ENCODE measurements around the gene IFT27.

The IFT27 gene

DNA sequence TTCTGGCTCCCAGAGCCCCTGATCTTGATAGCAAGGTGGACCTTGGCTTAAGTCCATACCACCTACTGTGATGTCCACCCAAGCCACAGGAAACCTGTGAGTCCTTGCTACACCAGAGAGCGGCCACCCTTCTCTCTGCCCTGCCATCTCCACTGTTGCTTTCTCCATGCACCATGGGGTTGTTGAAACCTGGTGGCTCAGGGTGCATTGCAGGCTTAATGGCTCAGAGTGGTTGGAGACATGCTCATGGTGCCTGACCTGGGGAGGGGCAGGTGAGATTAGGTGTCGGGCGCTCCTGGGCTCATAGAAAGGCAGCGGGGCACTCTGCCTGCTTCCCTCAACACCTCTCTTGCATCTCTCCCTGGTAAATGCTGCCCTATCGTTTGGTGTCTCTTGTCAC is 47.4 kb downstream of the IFT27 start:
- no peak for TF ChIP-seq CTCF (IDR thresholded peaks at IDR 0.05; ENCODE audit: low read depth, low read length, missing control alignments)
- DNase-seq (ENCODE audit: extremely low read depth, low read depth) = no peak
- H3K4me3 ChIP-seq (replicated peaks; ENCODE audit: low read depth, low read length) = no peak overlapping the region

DNA sequence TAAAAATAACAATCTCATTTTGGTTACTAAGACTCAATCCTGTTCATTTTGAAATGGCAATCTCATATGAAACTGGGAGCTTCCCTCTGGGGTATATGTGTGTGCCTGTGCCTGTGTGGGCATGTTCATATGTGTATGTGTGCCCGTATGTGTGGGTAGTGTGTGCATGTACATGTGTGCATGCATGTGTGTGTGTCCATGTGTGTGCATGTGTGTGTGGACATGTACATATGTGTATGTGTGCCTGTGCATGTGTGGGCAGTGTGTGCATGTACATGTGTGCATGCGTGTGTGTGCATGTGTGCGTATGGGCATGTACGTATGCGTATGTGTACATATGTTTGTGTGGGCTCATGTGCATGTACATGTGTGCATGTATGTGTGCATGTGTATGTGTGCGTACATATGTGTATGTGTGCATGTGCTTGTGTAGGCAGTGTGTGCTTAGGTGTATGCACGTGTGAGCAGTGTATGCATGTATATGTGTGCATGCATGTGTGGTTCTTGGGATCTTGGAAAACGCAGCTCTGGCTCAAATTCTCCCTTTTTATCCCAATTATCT is 47.9 kb downstream of the IFT27 start:
- TF ChIP-seq CTCF (IDR thresholded peaks at IDR 0.05; ENCODE audit: low read depth, low read length, missing control alignments) = no peak
- H3K4me3 ChIP-seq (replicated peaks; ENCODE audit: low read depth, low read length) = no peak overlapping the region
- DNase-seq (ENCODE audit: extremely low read depth, low read depth) = no peak

GRCh38 chr22:36727110-36727509 is 48.8 kb downstream of the IFT27 start:
- no peak for DNase-seq (ENCODE audit: extremely low read depth, low read depth)
- TF ChIP-seq CTCF (IDR thresholded peaks at IDR 0.05; ENCODE audit: low read depth, low read length, missing control alignments) = no peak
- H3K4me3 ChIP-seq (replicated peaks; ENCODE audit: low read depth, low read length) = no peak overlapping the region

GRCh38 chr22:36726007-36726380 is 49.9 kb downstream of the IFT27 start:
- H3K4me3 ChIP-seq (replicated peaks; ENCODE audit: low read depth, low read length) = no peak overlapping the region
- no peak for TF ChIP-seq CTCF (IDR thresholded peaks at IDR 0.05; ENCODE audit: low read depth, low read length, missing control alignments)
- DNase-seq (ENCODE audit: extremely low read depth, low read depth) = no peak

GRCh38 chr22:36725366-36726006 is 50.4 kb downstream of the IFT27 start:
- no peak for TF ChIP-seq CTCF (IDR thresholded peaks at IDR 0.05; ENCODE audit: low read depth, low read length, missing control alignments)
- no peak for DNase-seq (ENCODE audit: extremely low read depth, low read depth)
- no peak overlapping the region for H3K4me3 ChIP-seq (replicated peaks; ENCODE audit: low read depth, low read length)

GRCh38 chr22:36724836-36725235 is 51.1 kb downstream of the IFT27 start:
- no peak for TF ChIP-seq CTCF (IDR thresholded peaks at IDR 0.05; ENCODE audit: low read depth, low read length, missing control alignments)
- no peak overlapping the region for H3K4me3 ChIP-seq (replicated peaks; ENCODE audit: low read depth, low read length)
- no peak for DNase-seq (ENCODE audit: extremely low read depth, low read depth)

DNA sequence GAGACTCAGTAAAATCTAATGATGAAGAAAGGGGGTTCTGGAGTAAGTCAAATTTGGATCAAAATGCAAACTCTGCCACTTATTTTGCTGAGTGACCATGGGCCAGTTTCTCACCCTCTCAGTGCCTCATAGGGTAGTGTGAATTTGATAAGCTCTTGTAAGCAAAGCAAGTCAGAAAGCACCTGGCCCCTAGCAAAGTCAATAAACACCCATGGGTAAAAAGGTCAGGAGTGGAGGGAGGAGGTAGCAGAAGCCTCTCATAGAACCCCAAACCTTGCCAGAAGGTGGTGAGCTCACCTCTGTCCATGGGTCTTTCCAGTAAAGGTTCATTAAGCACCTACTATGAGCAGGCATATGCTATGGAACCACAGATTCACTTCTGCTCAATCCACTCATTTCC is 53.9 kb downstream of the IFT27 start:
- TF ChIP-seq CTCF (IDR thresholded peaks at IDR 0.05; ENCODE audit: low read depth, low read length, missing control alignments) = no peak
- DNase-seq (ENCODE audit: extremely low read depth, low read depth) = no peak
- no peak overlapping the region for H3K4me3 ChIP-seq (replicated peaks; ENCODE audit: low read depth, low read length)
